HG03442 (cell line): ENCODE results near the gene SNX30.
A peak's percentile ranks its signal among the peaks of the same experiment; 100 is the strongest.
"Not testable (repeated sequence)": the region's sequence is repeated elsewhere in the genome, so short reads cannot be mapped to it uniquely, and the experiment has no call there.

Experiments used
- ATAC-seq: cut with Tn5 transposase; IDR thresholded peaks from one replicate; pipeline ENCODE4 v1.9.1; 2021; ENCODE audit warnings: mild to moderate bottlenecking, moderate library complexity; ENCODE audit not compliant: unreplicated experiment

SNX30 gene

DNA sequence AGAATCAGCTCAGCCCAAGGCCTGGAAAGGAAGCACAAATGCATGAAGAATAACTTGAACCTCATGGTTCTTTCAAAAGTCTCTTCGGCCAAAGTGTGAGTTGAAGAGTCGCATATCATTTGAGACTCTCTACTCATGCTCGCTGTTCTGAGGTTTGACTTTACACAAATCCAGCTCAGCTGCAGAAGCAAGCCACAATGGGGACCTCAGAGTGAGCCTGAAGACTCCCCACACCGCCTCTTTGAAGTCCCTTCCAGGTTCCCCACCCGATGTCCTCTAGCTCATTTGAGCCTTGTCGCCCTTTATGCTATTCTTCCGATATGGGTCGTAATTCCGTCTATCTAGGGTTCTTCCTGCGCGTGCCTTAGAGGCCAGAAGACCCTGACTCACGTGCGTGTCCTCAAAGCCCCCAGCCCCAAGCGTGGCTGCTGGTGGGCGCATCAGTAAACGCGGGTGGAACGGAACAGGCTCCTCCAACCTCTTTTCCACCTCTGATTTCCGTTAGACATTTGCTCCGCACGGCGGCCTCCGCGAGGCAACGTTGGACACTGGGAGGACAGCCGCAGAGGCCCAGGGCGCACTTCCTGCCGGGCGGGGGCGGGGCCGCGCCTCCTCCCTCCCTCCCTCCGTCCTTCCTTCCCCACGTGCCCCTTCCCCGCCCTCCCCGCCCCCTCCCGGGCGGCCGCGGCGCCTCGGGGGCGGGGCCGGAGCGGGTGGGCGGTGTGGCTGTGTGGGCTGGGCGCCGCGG, at the start of gene SNX30:
SNX30 (plus strand) TSS at position 745 of the 748 bp plus-strand sequence. CDS start 242 bp downstream, outside the sequence.
- ATAC-seq: peak; percentile 69

GRCh38 chr9:112703304-112703703, 47.3 kb upstream of the SNX30 start:
- ATAC-seq: no peak

DNA sequence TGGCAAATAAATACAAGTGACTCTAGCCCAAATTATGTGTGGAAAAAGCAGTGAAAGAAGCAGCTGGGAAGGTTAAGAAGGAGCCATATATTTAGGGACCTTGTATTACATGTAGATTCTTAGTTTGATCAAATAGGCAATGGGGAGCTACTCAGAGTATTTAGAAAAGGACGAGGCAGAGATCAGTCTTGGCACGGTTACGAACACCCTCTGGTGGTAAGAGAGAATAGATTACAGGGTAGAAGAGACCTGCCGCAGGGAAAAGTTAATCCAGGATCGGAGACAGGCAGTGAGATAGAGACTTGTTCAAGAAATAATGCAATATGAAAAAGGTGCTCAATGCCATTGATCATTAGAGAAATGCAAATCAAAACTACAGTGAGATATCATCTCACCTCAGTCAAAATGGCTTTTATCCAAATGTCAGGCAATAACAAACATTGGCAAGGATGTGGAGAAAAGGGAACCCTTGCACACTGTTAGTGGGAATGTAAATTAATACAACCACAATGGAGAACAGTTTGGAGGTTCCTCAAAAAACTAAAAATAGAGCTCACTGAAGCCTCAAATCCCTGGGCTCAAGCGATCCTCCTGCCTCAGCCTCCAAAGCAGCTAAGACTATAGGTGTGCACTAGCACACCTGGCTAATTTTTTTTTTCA, 44.7 kb upstream of the SNX30 start:
- no peak for ATAC-seq

DNA sequence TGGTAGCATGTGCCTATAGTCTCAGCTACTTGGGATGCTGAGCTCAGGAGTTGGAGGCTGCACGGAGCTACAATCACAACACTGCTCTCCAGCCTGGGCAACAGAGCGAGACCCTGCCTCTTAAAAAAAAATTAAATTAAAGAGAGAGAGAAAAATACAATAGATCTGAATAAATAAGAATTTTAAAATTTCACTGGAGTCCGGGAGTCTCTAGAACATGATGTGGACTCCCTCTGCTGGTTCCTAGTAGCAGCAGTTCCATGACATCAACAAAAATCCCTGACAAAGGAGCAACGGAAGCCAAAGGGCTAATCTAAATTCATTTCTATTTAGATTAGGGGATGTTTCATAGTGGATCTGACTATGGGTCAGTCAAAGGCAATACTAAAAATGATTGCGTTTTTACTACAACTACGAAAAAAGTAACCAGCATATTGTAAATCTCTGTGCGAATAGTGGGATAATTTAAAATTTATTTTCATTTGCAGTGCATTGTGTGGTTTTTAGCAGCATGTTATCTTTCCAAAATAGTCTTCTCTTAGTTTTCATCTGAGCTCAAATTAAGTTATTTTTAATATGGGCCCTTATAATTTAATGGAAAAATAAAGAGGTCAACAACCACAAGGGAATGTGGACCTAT, 39.4 kb upstream of the SNX30 start:
- no peak for ATAC-seq

DNA sequence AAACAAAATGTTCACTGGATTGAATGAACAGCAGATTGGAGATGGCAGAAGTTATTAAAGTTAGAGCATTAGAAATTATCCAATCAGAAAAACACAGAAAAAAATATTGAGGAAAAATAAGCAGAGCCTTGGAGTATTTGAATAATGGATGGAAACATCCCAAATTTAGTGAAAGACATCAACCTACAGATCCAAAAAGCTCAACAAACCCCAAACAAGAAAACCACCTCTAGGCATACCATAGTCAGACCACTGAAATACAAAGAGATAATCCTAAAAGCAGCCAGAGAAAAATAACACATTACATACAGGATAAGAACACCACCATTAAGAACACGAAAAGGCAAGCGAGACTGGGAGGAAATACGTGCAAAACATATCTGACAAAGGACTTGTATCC, 37.9 kb upstream of the SNX30 start:
- ATAC-seq: no peak

GRCh38 chr9:112717661-112718331, 32.8 kb upstream of the SNX30 start, which contains the start of gene INIP:
Gene INIP, minus strand, starts transcription at chr9:112718117. Its CDS starts 1,632 bp downstream, at chr9:112716485.
- ATAC-seq: peak; percentile 92

- ATAC-seq: no peak
These were observed 31.3 kb upstream of the SNX30 start for GRCh38 chr9:112719241-112719691.

DNA sequence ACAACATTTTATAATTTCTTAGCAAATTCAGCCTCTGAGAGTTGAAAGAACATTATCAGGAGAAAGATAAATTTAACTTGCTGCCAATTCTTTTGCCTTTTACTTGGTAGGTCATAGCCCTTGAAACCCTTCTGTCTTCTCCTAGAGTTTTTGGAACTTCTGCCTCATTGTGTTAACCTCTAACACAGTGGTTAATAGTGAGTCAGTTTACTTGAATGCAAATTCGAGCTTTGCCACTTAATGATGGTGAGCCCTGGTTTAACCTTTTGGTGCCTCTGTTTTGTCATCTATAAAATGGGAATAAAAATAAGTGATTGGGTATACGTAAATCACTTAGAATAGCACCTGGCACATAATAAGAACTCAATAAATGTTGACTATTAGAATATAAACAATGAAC, 30.9 kb upstream of the SNX30 start:
- ATAC-seq: no peak

- ATAC-seq: no peak
These were observed 30.3 kb upstream of the SNX30 start for GRCh38 chr9:112720113-112720780.

DNA sequence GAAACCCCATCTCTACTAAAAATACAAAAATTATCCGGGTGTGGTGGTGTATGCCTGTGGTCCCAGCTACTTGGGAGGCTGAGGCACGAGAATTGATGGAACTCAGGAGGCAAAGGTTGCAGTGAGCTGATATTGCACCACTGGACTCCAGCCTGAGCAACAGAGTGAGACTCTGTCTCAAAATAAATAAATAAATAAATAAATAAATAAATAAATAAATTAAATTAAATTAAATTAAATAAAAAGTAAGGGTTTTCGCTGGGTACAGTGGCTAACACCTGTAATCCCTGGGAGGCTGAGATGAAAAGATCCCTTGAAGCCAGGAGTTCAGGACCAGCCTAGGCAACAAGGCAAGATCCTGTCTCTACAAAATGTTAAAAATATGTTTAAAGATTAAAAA, 27.8 kb upstream of the SNX30 start:
- ATAC-seq: not testable (repeated sequence)

- no peak for ATAC-seq
These were observed 24.6 kb upstream of the SNX30 start for GRCh38 chr9:112725961-112726360.

DNA sequence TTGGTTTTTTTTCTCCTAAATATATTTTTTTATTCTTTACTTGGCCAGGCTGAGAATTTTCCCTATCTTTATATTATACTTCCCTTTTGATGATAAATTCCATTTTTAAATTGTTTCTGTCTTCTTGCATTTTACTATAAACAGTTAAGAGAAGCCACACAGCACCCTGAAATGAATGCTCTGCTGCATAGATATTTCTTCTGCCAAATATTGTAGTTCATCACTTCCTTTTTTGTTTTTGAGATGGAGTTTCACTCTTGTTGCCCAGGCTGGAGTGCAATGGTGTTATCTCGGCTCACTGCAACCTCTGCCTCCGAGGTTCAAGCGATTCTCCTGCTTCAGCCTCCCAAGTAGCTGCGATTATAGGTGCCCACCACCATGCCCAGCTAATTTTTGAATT, 24.1 kb upstream of the SNX30 start:
- no peak for ATAC-seq

- ATAC-seq: no peak
These were observed 22.2 kb upstream of the SNX30 start for GRCh38 chr9:112728401-112728800.

DNA sequence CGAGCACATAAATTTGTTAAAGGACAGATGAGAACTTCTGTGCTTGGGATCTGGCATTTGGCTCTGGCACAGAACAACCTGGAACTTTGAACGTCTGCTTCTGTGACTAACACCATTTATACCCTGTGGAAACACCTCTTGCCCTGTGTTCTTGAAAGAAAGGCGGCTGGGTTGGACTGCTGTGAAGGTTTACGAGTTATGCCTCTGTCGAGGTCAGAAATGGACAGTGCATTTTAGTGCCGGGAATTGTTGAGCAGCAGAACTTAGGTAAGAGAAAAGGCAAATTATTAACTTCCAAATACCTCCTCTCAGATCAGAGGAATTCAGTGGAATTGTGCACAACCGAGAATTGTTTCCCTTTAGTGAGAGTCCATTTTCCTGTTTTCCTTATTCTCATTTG, 18.6 kb upstream of the SNX30 start:
- no peak for ATAC-seq

- no peak for ATAC-seq
These were observed 15.7 kb upstream of the SNX30 start for GRCh38 chr9:112734892-112735291.

DNA sequence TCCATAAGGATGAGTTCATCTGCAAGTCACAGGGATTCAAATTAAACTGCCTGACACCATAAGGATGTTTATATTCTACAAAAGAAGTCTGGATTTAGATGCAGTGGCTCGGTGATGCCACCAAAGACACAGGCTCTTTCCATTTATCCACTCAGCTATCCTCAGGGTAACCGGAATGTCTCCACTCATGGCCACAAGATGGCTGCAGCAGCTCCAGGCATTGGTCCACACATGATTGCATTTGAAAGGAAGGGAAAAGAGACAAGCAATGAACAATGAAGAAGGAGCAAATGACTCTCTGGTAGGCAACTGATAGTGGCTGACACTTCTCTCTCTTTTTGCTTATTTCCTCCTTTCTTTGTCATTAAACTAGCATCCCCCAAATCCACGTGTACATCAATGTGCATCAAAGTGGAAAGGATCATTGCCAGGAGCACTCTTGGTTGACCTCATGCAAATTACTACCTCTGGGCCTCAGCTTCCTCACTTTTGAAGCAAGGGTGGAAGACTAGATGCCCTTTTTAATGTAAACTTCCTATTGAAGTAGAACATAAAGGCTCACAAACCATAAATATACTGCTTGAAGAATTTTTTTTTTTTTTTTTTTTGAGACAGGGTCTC, 7.2 kb upstream of the SNX30 start:
- ATAC-seq: no peak

DNA sequence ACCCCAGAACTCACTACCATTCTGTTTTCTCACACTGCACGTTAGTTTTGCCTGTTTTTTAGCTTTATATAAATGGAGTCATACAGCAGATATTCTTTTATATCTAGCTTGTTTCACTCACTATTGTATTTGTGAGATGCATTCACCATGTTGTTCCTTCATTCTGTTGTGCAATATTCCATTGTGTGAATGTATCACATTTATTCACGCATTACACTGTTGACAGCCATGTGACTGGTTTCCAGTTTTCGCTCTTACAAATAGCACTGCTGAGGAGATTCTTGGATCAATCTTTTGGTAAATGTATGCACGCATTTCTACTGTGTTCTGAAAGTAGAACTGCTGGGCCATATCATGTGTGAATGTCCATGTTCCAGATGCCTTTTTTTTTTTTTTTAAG, 6.4 kb upstream of the SNX30 start:
- ATAC-seq: no peak

GRCh38 chr9:112747094-112747493, 3.5 kb upstream of the SNX30 start:
- no peak for ATAC-seq

DNA sequence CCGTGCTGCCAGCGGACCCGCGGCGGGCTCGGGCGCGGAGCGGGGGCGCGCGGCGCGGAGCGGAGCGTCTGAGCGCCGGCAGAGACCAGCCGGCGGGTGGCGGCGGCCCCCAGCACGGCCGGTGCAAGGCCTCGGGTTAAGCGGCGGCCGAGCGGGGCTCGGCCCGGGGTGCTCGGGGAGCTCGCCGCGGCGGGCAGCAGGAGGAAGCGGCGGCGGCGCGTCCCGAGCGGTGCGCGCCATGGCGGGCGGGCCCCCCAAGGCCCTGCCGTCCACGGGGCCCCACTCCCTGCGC, 150 bp downstream of the SNX30 start:
- ATAC-seq: no peak

DNA sequence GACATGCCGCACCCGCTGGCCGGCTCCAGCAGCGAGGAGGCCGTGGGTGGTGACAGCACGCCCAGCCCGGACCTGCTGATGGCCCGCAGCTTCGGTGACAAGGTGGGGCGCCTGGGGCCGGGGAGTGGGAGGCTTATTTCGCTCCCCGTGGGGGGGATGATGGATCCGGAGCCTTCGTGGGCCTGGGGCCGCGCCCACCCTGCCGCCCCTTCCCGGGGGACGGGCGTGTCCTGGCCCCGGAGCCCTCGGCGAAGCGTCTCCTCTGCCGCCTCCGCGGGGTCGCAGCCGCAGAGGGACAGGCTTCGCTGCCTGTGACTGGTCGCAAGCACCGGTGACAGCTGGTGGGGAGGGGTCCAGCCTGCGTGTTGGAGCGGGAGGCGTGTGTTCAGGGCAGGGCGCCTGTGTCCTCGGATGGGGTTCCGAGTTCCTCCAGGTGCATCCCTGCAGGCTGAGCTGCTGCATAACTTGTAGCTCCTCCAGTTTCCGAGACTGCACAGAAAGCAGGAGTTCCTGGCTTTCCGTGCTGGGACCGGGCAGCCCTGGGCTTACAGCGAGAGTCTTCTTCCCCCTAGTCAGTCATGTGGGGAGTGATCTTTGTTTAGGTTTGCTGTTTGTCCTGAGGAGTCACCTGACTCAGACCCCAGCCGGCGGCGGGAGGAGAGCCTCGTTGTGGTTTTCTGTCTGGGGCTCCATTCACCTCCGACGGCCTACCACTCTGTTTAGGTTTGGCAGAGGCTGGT, 666 bp downstream of the SNX30 start:
- ATAC-seq: peak; percentile 27
